Activated T-cell treated with anti-CD3 and anti-CD28 coated beads, Interleukin-2, amount 50 U/mL, for 4 hours (primary cell): ENCODE results near the gene OR2A42. TPM values are rescaled to one million over a fixed set of nuclear protein-coding genes. Genes with fewer than 3 reads are reported as not detected.
"Not testable (repeated sequence)": the region's sequence is repeated elsewhere in the genome, so short reads cannot be mapped to it uniquely, and the experiment has no call there.

Source experiments
- ATAC-seq, 2 donors: fragments of 200-7000 bp; cut with Tn5 transposase; one replicate each; pipeline ENCODE4 v1.10.0; 2021
- DNase-seq: peaks from one replicate; pipeline ENCODE4 v3.0.0-alpha.2; 2020
- H3K27me3 Mint-ChIP-seq: one replicate; pipeline ENCODE4 v1.8.0; 2021; ENCODE audit warnings: low read depth, mixed read lengths
- H3K36me3 Mint-ChIP-seq: one replicate; pipeline ENCODE4 v1.8.0; 2022; ENCODE audit warnings: mixed read lengths; ENCODE audit not compliant: insufficient read depth
- H3K4me1 Mint-ChIP-seq: one replicate; pipeline ENCODE4 v1.8.0; 2021; ENCODE audit warnings: low read depth, mixed read lengths
- H3K4me3 Mint-ChIP-seq: one replicate; pipeline ENCODE4 v1.8.0; 2021; ENCODE audit warnings: mild to moderate bottlenecking, moderate library complexity, mixed read lengths
- H3K9me3 Mint-ChIP-seq: one replicate; pipeline ENCODE4 v1.8.0; 2021; ENCODE audit warnings: mixed read lengths
- total RNA-seq, 3 donors: library from RNA; stranded (reverse); gene quantifications; one replicate each; pipeline ENCODE4 v1.2.1, GENCODE V29; 2021

Gene OR2A42
- total RNA-seq, result not detected

- H3K9me3 Mint-ChIP-seq, H3K27me3 Mint-ChIP-seq, DNase-seq, H3K4me3 Mint-ChIP-seq, H3K36me3 Mint-ChIP-seq, H3K4me1 Mint-ChIP-seq, ATAC-seq: not testable (repeated sequence)
Observed at GRCh38 chr7:144239365-144239764, at the start of gene OR2A42. TSS of gene OR2A42 (minus strand) at chr7:144239605. CDS start at chr7:144232843, 6,762 bp downstream.

GRCh38 chr7:144287171-144287784 is 47.9 kb upstream of the OR2A42 start:
- not testable (repeated sequence) for DNase-seq, H3K4me3 Mint-ChIP-seq, H3K36me3 Mint-ChIP-seq, H3K27me3 Mint-ChIP-seq, ATAC-seq, H3K4me1 Mint-ChIP-seq, H3K9me3 Mint-ChIP-seq

GRCh38 chr7:144283716-144284115 is 44.3 kb upstream of the OR2A42 start:
- H3K4me3 Mint-ChIP-seq, H3K36me3 Mint-ChIP-seq, H3K9me3 Mint-ChIP-seq, ATAC-seq, DNase-seq, H3K4me1 Mint-ChIP-seq, H3K27me3 Mint-ChIP-seq: not testable (repeated sequence)

- not testable (repeated sequence) for ATAC-seq, DNase-seq, H3K27me3 Mint-ChIP-seq, H3K9me3 Mint-ChIP-seq, H3K4me1 Mint-ChIP-seq, H3K36me3 Mint-ChIP-seq, H3K4me3 Mint-ChIP-seq
Observed at GRCh38 chr7:144282490-144282889, 43.1 kb upstream of the OR2A42 start.

- not testable (repeated sequence) for H3K9me3 Mint-ChIP-seq, ATAC-seq, H3K4me1 Mint-ChIP-seq, H3K36me3 Mint-ChIP-seq, DNase-seq, H3K27me3 Mint-ChIP-seq, H3K4me3 Mint-ChIP-seq
Observed at GRCh38 chr7:144281981-144282380, 42.6 kb upstream of the OR2A42 start.

GRCh38 chr7:144280010-144280409 is 40.6 kb upstream of the OR2A42 start:
- not testable (repeated sequence) for ATAC-seq, H3K4me3 Mint-ChIP-seq, DNase-seq, H3K9me3 Mint-ChIP-seq, H3K36me3 Mint-ChIP-seq, H3K4me1 Mint-ChIP-seq, H3K27me3 Mint-ChIP-seq

- not testable (repeated sequence) for H3K4me1 Mint-ChIP-seq, H3K4me3 Mint-ChIP-seq, ATAC-seq, H3K27me3 Mint-ChIP-seq, DNase-seq, H3K36me3 Mint-ChIP-seq, H3K9me3 Mint-ChIP-seq
Observed at GRCh38 chr7:144275281-144275680, 35.9 kb upstream of the OR2A42 start.

- H3K9me3 Mint-ChIP-seq, H3K36me3 Mint-ChIP-seq, ATAC-seq, H3K4me3 Mint-ChIP-seq, H3K4me1 Mint-ChIP-seq, H3K27me3 Mint-ChIP-seq, DNase-seq: not testable (repeated sequence)
Observed at GRCh38 chr7:144269188-144269587, 29.8 kb upstream of the OR2A42 start, which contains the start of gene CTAGE8. TSS of gene CTAGE8 (minus strand) at chr7:144269288. CDS start at chr7:144269250, 38 bp downstream.

GRCh38 chr7:144264692-144265091 is 25.3 kb upstream of the OR2A42 start, which contains the start of gene OR2A7:
TSS of gene OR2A7 (minus strand) at chr7:144264792. CDS start at chr7:144259628, 5,164 bp downstream.
- ATAC-seq, H3K9me3 Mint-ChIP-seq, H3K36me3 Mint-ChIP-seq, H3K4me1 Mint-ChIP-seq, H3K27me3 Mint-ChIP-seq, DNase-seq, H3K4me3 Mint-ChIP-seq: not testable (repeated sequence)

- not testable (repeated sequence) for H3K27me3 Mint-ChIP-seq, H3K9me3 Mint-ChIP-seq, DNase-seq, H3K4me3 Mint-ChIP-seq, ATAC-seq, H3K4me1 Mint-ChIP-seq, H3K36me3 Mint-ChIP-seq
Observed at GRCh38 chr7:144262128-144262527, 22.7 kb upstream of the OR2A42 start.

- ATAC-seq, H3K27me3 Mint-ChIP-seq, H3K4me3 Mint-ChIP-seq: not testable (repeated sequence)
Observed at GRCh38 chr7:144259067-144259466, 19.7 kb upstream of the OR2A42 start.

GRCh38 chr7:144256112-144256511 is 16.7 kb upstream of the OR2A42 start:
- no peak for DNase-seq
- no peak for ATAC-seq
- Mint-ChIP-seq H3K4me1 (no peaks in the 10 kb centered on the region), H3K4me3 (no peak overlapping the region), H3K9me3 (no peaks in the 10 kb centered on the region), H3K36me3 (peaks cover 2% of the 10 kb centered on the region), H3K27me3 (no peaks in the 10 kb centered on the region)

More at GRCh38 chr7:144259067-144259466, 19.7 kb upstream of the OR2A42 start:
- H3K9me3 Mint-ChIP-seq, H3K36me3 Mint-ChIP-seq, DNase-seq, H3K4me1 Mint-ChIP-seq: not testable (repeated sequence)

GRCh38 chr7:144255471-144255897 is 16.1 kb upstream of the OR2A42 start:
- ATAC-seq, result no peak
- DNase-seq, result no peak
- Mint-ChIP-seq H3K4me1 (no peaks in the 10 kb centered on the region), H3K36me3 (peaks cover 2% of the 10 kb centered on the region), H3K27me3 (no peaks in the 10 kb centered on the region), H3K9me3 (no peaks in the 10 kb centered on the region), H3K4me3 (no peak overlapping the region)

GRCh38 chr7:144252307-144252706 is 12.9 kb upstream of the OR2A42 start:
- H3K4me3 Mint-ChIP-seq, DNase-seq, H3K4me1 Mint-ChIP-seq, H3K9me3 Mint-ChIP-seq, H3K27me3 Mint-ChIP-seq, ATAC-seq, H3K36me3 Mint-ChIP-seq: not testable (repeated sequence)

GRCh38 chr7:144247674-144248330 is 8.4 kb upstream of the OR2A42 start:
- DNase-seq, H3K4me3 Mint-ChIP-seq, H3K27me3 Mint-ChIP-seq, H3K9me3 Mint-ChIP-seq, H3K36me3 Mint-ChIP-seq, ATAC-seq, H3K4me1 Mint-ChIP-seq: not testable (repeated sequence)
